ENCODE measurements around the gene KCNQ2.
"Not testable (repeated sequence)": the region's sequence is repeated elsewhere in the genome, so short reads cannot be mapped to it uniquely, and the experiment has no call there.

Gene KCNQ2

DNA sequence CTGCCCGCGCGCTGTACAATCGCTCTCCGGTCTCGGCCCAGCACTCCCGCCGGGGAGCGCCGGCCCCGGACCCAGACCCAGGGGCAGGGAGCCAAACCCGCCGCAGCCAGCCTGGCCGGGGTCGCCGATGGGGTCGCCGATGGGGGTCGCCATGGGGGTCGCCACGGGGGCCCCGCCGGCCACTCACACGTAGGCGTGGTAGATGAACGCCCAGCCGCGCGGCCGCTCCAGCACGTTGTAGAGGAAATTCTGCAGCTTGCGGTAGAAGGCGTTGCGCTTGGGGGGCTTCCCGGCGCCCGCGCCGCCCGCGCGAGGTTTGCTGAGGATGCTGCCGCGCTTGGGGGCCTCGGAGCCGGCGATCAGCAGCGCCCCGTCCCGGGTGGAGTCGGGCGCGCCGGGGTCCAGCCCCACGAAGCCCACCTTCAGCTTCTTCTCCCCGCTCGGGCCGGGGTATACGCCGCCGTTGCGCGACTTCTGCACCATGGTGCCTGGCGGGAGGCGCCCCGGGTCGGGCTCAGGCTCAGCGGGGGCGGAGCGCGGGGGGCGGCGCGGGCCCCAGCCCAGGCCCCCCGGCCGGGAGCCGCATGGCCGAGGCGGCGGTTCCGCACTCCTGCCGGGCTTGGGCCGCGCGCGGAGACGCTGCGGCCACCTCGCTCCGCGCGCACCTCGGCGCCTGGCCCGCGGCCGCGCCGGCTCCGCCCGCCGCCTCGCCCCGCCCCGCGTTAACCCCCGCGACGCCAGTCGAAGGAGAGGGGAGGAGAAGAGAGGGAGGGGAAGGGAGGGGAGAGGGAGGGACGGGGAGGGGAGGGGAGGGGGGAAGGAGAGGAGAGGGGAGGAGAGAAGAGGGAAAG, at the start of gene KCNQ2:
Gene KCNQ2 (minus strand): TSS at position 675 of the 851 bp plus-strand sequence. CDS start 192 bp downstream, at position 483.
- DNase-seq (ENCODE audit: low spot score) = peak; percentile 88

DNA sequence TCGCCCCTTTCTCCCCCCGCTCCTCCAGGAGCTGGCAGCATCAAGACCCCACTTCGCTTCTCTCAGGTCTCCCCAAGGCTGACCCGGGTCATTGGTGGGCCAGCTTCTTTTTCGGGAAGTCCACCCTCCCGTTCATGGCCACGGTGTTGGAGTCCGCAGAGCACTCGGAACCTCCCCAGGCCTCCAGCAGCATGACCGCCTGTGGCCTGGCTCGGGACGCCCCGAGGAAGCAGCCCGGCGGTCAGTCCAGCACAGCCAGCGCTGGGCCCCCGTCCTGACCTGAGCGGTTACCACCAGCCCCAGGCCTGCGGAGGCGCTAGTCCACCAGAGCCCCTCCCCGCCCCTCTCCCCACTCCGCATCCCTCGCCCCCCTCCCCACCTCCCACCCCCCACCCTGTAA, 49.1 kb upstream of the KCNQ2 start:
- peak; percentile 72 for DNase-seq (ENCODE audit: low spot score)

DNA sequence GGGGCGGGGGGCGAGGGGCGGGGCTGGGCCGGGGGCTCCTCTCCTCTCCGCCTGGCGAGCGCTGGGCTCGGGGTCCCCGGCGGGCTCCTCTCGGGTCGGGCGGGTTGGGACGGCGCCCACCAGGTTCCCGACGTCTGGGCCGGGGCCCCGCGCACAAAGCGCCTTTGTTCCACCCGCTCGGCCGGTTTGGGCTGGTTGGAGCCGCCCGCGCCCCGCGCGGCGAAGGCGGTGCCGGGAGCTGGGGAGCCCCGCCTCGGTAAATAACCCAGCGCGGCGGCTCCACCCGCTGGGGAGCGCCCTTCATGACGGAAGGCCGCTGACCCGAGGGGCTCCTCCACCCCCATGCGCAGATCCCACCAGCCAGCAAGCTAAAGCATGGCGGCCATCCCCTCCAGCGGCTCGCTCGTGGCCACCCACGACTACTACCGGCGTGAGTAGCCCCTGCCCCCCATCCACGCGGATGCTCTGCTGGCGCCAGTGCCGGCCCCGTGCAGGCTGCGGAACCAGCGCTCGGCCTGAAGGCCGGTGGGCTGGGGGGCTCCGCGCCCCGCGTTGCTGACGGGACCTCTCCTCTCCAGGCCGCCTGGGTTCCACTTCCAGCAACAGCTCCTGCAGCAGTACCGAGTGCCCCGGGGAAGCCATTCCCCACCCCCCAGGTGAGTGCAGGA, 48.6 kb upstream of the KCNQ2 start:
- peak; percentile 87 for DNase-seq (ENCODE audit: low spot score)

DNA sequence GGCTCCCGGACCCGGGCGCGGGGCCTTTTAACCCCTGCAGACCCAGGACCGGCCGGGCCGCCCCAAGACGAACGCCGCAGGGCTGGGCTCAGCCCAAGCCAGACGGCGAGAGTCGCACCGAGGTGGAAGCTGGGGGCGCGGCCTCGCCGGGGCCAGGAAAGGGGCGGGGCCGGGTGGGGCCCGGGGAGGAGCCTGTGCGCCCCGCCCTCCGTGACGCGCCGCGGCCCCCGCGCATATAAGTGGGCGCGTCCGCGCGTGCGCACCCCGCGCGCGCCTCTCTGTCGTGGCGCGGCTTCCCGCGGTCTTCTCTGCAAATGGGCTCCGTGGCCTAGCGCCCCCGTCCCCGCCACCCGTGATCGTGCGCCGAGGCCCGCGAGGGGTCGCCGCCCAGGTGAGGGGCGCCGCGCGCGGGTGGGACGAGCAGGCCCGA, 48.1 kb upstream of the KCNQ2 start, which contains the start of gene PPDPF:
Gene PPDPF (plus strand): TSS at position 262 of the 430 bp plus-strand sequence. CDS start 544 bp downstream, outside the sequence.
- DNase-seq (ENCODE audit: low spot score) = peak; percentile 98

DNA sequence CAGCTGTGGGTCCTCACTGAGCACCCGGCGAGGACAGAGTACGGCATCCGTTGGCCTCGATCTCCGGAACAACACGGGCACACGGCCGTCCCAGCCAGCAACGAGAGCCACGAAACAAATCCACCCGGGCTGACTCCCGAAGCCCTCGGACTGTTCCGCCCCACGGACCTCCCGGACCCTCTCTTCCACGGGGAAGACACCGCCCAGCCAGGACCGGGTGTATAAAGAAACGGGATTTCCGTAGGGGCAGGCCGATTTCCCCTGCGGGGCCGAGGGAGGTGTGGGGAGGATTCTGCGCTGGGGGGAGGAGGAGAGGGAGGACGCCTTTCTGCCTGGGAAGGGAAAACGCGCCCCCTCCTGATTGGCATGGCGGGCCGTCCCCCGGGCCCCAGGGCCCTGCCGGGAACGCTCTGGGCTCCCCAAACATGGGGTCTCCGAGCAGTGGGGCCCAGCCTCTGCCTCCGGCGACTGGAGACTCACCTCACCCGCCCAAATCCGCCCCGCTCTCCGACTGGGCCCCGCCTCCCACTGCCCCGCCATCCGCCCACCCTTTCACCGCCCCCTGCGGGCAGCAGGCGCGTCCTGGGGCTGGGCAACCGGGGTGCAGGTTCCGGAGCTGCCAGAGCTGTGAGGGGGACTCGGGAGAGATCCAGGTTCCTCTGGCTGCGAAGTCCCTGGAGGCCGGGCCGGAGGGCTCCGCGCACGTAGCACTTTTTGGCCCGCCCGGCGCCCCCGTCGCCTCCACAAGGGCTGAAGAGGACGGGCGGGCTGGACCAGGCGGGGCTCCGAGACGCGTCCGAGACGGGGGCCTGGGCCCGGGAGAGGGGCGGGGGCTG, 47.4 kb upstream of the KCNQ2 start:
- DNase-seq (ENCODE audit: low spot score) = peak; percentile 84

DNA sequence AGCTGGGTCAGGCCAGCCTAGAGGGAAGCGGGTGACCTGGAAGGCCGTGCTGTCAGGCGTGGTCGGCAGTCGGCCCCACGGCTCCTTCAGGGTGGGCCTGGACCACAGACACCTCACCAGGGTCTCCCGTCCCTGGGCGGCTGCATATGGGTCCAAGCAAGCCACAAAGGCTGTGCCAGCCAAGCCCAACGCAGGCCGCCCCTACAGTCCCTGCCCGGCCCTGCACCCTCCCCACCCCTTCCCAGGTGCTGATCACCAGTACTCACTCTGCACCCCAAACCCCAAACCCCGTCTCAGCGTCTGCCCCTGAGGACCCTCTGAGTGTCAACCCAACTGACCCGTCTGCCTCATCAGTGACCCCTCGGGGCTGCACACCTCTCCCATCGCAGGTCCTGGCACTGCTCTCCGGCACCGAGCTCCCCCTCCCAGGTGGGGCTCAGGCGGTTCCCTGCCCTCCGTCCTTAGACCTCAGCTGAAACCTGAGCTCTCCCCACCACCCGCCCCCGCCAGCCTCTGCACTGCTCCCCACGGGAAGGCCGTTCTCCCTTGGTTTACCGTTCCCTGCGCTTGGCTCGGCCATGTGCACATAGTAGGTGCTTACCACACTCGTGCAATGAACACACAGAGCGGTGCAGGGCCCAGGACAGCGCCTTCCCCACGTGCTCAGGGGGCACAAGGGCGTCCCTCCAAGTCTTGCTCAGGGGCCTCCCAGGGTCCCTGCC, 46.7 kb upstream of the KCNQ2 start:
- peak; percentile 37 for DNase-seq (ENCODE audit: low spot score)

DNA sequence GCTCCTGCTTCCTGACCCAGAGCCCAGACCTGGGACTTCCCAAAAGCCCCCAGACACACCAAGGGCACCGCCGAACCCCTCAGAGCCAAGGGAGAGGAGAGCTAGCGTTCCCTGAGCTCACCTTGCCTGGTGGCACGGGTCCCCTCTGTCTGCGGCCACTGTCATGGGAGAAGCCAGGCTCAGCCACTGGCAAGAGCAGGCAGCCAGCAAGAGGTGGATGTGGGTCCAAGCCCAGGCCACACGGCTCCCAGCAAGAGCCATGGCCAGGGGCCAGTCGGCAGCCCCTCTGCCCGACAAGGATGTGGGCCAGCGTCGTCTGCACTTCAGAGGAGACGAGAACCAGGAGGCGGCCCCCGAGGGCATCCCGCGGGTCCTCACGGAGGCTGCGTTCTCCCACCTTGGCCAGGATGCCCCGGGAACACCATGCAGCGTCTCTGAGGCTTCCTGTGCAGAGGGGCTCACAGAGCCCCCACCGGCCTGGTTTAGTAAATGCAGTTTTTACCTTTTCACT, 46.0 kb upstream of the KCNQ2 start:
- DNase-seq (ENCODE audit: low spot score) = peak; percentile 62

DNA sequence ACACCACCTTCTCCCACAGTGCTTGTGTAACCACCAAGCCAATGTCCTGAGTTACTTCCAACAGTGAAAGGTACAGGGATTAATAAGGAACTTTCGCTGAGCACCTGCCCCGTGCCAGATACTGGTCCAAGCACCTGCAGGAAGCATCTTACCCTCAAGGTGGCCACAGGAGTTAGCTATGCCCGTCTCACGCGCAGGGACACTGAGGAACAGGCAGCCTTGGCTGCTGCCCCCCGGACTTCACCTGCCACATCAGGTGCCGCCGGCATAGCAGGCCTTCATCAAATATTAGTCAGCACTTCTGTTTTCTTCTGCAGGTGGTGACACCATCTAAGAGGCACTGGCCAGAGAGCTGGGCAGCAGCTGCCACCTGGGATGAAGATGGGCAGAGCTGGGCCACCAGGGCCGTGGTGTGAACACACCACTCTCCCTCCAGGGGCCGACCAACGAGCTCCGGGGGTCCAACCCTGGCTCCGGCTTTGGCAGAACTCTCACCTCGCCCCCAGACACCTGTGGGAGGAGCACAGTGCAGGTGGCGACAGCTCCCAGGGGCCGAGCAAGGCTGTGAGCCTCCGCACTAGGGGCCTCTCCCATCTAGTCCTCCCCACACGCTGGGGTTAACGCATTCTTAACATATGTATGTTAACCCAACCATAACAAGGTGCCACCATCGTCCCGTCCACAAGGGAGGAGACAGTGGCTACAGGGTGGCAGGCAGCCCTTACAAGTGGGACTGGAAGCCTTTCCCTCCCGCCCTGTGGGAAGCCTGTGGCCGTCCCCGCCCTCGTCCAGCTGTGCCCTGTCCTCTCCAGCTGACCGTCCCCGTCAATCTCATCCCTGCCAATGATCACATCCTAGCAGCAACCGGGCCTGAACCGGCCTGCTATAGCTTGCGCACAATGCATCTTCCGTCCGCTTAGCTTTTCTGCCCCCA, 45.2 kb upstream of the KCNQ2 start:
- DNase-seq (ENCODE audit: low spot score) = peak; percentile 5

DNA sequence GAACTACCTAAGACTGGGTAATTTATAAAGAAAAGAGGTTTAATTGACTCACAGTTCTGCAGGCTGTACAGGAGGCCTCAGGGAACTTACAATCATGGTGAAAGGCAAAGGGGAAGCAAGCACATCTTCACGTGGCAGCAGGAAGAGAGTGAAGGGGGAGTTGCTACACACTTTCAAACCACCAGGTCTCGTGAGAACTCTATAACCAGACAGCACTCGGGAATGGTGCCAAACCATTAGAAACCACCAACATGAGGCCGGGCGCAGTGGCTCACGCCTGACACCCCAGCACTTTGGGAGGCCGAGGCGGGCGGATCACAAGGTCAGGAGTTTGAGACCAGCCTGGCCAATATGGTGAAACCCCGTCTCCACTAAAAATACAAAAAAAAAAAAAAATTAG, 42.1 kb upstream of the KCNQ2 start:
- DNase-seq (ENCODE audit: low spot score) = not testable (repeated sequence)

DNA sequence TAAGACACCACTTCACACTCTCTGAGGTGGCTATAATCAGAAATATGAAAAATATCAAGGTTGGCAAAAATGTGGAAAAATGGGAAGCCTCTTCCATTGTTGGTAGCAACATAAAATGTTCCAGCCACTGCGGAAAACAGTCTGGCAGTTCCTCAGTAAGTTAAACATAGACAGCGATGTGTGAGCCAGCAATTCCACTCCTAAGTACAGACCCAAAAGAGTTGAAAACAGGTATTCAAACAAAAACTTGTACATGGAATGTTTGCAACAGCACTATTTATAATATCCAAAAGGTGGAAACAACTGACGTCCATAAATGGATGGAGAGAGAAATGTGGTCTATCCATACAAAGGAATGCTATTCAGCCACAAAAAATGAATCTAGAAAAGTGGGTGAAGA, 40.8 kb upstream of the KCNQ2 start:
- DNase-seq (ENCODE audit: low spot score) = no peak

DNA sequence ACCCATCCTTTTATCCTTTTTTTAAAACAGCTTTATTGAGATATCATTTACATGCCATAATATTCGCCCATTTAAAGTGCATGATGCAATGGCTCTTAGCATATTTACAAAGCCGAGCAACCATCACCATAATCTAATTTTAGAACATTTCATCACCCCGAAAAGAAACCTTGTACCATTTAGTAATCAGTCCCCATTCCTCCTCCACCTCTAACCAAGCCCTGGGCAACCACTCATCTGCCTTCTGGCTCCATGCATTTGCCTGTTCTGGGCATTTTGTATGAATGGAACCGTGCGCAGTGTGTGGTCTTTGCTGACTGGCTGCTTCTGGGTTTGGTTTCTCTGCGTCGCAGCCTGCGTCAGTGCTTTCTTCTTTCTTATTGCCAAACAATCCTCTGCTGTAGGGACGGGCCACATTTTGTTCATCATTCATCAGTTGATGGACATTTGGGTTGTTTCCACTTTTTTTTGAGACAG, 36.7 kb upstream of the KCNQ2 start:
- no peak for DNase-seq (ENCODE audit: low spot score)

DNA sequence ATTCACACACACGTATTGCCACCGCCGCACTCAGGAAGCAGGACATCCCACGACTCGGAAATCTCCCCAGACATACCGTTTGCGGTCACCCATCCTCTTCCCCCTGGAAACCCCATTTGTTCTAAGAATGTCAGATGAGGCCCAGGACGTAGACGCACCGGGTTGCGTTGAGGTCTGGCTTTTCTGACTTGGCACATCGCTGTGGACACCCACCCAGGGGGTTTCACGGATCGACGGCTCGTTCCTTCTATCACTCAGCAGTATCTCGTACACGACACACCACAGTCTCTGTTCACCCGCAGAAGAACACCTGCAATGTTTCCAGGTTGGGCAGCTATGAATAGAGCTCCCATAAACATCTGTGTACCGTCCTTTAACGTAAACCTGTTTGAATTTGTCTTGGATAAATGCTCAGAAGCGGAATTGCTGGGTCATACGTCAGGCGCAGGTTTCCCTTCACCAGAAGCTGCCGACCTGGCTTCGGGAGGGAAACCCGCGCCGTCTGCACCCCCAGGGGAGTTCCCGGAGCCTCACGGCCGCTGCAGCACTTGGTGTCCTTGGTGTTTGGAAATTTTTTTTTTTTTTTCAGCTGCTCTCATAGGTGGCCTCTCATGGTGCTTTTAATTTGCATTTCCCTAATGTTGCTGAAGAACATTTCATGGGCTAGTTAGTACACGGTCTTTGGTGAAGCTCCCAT, 35.8 kb upstream of the KCNQ2 start:
- DNase-seq (ENCODE audit: low spot score) = no peak

DNA sequence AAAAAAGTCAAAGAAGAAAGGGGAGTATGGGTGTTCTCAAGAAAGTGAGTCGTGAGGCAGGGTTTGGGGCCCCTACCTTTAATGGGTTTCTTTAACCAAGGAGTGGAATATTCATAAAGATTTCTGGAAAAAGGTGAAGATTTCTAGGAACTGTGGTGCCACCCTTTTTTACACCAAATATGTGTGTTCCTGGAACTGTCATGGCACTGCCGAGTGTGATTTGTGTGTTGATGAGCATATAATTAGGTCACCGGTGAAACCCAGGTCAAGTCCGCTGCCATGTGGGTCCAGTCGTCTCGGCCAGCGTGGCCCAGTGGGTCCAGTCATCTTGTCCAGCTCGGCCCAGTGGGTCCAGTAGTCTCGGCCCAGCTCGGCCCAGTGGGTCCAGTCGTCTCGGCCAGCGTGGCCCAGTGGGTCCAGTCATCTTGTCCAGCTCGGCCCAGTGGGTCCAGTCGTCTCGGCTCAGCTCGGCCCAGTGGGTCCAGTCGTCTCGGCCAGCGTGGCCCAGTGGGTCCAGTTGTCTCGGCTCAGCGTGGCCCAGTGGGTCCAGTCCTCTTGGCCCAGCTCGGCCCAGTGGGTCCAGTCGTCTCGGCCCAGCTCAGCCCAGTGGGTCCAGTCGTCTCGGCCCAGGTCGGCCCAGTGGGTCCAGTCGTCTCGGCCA, 34.8 kb upstream of the KCNQ2 start:
- no peak for DNase-seq (ENCODE audit: low spot score)

DNA sequence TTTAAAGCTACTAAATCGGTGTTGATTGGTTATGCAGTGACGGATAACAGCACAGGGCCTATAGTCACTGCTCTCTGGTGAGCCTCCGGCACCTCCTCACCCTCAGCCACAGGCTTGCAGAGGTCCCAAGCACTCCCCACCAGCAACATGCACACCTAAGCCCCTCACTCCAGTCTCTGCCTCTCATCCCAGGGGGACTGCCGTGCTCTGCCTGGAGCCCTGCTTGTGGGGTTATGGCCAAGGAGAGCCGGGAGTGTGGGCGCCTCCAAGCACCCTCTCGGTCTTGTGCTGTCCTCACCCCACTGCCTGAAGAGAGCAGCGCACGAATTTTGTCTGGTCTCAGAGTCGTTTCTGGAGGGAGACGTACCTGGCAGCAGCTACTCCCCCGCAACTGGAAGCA, 33.3 kb upstream of the KCNQ2 start:
- no peak for DNase-seq (ENCODE audit: low spot score)

DNA sequence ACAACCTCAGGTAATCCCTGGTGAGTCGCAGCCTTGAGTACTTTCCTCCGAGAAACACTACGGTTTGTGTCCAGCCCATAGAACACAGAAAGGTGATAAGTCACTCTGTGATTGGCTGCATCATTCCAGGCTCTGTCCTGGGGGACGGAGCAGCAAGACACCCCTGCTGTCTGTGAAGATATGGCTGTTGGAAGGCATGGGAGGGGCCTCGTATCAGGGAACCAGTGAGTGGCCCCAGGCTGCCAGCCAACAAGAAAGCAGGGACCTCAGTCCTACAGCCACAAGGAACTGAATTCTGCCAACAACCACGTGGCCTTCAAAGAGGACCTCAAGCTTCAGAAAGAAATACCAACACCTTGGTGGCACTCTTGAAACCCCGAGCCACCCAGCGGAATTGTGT, 32.8 kb upstream of the KCNQ2 start:
- DNase-seq (ENCODE audit: low spot score) = no peak

DNA sequence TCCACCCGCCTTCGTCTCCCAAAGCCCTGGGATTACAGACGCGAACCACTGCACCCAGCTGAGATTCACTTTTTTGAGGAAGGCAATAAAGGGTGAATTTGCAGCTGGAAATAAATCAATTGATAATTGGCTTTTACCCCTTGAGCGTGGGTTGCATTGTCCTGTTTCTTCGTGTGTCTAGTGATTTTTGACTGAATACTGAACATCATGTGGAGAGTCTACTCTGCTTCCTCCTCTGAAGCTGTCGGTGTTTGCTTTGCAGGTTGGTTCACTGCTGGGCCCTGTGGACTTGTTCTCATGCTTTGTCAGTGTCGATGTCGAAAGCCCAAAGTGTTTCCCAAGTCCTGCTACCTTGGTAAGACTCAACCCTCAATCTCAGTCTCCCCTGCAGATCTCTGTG, 32.2 kb upstream of the KCNQ2 start:
- no peak for DNase-seq (ENCODE audit: low spot score)

DNA sequence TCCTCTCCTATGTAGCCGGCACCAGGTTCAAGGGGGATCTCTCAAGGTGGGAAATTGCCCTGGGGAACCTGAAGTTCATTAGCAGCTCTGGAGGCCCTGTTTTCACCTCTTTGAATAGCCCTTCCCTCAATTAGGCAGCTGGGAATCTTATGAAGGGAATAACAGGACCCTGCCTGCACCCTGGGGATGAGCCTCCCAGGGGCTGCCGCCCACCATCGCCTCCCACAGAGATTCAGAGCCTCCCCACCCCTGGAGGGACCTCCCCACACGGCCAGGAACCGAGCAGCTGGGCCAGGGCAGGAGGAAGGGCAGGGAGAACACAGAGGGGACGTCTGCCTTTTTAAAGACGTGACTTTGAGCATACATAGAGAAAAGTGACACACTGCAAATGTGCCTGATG, 31.1 kb upstream of the KCNQ2 start:
- peak; percentile 6 for DNase-seq (ENCODE audit: low spot score)

DNA sequence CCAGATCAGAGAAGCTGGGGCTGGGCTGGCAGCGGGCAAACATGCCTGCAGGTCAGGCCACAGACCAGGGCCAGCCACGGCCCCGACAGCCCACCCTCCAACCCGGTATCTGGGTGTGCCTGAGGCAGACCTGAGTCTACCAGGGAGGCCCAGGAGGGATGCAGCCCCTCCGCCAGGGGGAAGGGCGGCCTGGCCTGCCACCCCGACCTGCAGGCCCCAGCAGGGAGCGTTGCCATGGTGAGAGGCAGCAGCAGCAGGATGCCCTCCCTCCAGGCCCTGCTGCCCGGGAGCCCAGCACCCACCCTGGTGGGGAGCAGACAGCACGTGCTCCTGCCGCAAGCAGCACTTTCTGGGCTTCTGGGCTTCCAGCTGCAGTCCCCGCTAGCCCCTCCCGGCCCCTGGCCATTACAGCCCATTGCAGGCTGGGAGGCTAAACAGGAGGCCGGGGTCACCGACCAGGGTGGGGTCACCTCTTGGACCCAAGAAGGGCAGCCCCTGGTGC, 30.3 kb upstream of the KCNQ2 start:
- peak; percentile 30 for DNase-seq (ENCODE audit: low spot score)

All from iPS-NIHi11 (cell line).